HuH-7.5 (cell line): Measurements from ENCODE around the gene MBOAT7.
"Not testable (repeated sequence)": the region's sequence is repeated elsewhere in the genome, so short reads cannot be mapped to it uniquely, and the experiment has no call there.

Experiments used
- DNase-seq: peaks from one replicate; pipeline ENCODE4 v3.0.0; 2011; ENCODE audit warnings: low spot score

The MBOAT7 gene, protein sequence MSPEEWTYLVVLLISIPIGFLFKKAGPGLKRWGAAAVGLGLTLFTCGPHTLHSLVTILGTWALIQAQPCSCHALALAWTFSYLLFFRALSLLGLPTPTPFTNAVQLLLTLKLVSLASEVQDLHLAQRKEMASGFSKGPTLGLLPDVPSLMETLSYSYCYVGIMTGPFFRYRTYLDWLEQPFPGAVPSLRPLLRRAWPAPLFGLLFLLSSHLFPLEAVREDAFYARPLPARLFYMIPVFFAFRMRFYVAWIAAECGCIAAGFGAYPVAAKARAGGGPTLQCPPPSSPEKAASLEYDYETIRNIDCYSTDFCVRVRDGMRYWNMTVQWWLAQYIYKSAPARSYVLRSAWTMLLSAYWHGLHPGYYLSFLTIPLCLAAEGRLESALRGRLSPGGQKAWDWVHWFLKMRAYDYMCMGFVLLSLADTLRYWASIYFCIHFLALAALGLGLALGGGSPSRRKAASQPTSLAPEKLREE

DNA sequence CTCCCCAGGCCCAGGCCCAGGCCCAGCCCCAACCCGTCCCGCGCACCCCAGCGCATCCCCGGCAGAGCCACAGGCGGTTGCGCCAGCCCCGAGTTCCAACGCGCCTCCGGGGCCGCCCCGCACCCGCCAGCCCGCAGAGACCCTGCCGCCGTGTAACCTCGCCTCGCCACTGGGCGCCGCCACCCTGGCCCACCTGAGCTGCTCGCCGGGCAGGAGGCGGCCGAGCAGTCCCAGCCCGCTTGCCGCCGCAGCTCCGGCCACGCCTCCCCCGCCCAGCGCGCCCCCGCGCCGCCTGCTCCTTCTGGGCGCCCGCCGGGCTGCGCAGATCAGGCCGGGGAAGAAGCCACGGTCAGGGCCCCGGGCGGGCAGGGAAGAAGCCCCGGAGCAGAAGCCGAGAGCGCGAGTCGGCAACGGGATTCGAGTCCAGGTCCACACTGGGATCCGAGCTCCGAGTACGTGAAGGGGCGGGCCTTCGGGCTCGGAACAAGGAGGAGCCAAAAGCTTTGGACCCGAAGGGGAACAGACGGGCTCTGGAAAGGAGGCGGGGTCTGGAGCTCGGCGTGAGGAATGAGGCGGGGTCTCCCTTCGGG, at the start of gene MBOAT7:
Gene MBOAT7 (minus strand): TSS at position 436 of the 590 bp plus-strand sequence. CDS start 1,072 bp downstream, outside the sequence.
- DNase-seq: no peak

DNA sequence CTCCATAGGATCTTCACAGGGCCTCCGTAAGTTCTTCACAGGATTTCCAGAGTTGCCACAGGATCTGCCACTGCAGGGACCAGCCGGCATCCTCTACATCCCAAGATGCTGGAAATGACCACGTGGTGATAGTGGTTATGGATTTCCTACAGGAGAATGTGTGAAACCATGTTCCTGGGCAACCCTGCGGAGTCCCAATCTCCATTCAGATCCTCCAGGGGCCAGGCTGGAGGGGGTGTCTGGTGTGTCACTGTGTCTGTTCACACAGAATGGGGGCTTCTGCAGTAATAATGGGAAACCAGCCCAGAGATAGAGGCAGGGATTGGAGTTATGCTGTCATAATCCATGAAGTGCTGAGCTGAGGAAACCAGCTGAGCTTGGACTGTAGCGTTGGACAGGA, 44.6 kb upstream of the MBOAT7 start:
- DNase-seq: no peak

DNA sequence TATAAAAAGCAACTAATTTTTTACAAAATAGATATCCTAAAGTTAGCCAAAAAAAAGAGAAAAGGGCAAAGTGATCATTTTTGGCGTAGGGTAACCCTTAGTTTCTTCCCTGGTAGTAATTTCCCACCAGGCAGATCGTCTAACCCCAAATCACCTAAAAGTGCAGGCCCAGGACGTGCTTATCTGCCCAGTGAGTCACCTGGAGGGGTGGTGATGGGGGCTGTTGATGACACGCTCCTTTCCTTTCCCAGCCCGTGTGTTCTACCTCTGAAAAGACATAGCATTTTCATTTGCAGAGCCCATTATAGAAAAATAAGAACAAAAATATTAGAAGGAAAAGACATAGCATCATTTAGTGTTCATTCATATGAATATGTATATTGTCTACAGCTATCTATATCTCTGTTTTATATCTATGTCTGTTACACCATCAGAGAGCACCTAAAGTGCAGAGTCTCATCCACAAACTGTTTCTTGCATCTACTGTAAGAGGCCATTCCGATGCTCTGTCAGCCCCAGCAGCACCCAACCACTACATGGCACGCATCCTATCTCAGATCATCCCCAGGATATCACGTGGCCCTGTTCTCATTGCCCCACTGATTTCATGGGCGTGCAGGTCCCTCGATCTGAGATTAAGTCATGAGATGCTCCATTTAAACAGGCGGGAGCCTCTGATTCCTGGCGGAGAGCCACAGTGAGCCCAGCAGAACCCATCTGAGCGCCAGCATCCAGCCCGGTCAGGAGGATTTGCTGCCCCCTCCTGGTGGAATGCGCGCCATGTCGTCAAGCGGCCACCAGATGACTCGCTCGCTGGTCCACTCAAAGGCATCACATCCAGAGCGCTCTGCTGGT, 41.9 kb upstream of the MBOAT7 start:
- peak; percentile 81 for DNase-seq

DNA sequence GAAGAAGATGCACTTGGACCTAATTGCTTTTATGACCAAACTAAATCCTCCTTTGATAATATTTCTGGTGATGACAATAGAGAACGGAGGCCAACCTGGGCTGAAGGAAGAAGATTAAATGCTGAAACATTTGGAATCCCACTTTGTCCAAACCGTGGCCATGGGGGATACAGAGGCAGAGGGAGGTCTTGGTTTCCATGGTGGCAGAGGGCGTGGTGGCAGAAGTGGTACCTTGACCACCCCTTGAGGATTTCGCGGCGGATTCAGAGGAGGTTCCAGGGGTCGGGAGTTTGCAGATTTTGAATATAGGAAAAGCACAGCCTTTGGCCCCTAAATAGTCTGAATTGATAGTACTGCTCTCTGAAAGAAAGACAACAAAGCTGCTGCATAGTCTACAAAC, 40.7 kb upstream of the MBOAT7 start:
- no peak for DNase-seq

DNA sequence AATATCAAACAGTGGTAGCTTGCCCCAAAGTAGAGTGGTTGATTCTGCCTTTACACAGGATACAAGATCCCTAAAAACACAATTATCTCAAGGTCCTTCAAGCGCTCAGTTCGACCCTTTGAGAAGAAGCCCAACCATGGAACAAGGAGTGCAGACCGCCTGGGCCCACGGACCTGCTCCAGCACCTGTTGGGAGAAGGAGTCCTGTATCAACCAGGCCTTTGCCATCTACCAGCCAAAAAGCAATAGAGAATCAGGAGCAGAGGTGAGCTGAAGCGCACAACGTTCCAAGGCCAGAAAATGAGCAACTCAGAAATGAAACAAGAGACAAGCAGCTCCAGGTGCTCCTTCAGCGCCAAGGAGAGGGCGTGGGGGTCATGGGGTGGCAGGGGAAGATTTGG, 39.8 kb upstream of the MBOAT7 start:
- no peak for DNase-seq

DNA sequence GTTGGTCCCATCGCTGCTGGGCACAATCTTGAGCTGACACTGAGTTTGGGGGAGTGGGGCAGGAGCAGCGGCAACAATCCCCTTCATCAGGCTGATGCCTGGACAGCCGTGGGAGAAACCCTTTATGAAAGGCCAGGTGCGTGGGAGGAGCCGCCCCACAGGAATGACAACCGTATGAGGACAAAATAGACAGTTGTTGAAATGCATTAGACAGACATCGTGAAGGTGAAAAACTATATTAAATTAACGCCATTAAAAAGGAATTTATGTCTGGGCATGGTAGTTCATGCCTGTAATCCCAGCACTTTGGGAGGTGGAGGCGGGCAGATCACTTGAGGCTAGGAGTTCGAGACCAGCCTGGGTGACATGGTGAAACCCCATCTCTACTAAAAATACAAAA, 35.2 kb upstream of the MBOAT7 start:
- not testable (repeated sequence) for DNase-seq

DNA sequence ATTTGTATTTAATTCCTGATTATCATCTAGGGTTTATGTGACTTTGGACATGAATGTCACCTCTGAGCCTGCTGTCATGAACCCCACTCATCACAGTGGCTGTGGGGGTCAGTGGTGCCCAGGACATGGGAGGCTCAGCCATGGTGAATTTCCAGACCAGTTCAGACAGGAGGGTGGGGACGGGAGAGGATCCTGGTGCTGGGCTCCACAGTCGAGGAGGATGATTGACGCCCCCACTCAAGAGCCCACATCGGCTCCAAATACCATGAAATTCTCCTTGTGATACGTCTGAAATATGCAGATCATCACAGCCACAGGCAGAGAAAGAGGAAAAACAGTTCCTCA, 34.5 kb upstream of the MBOAT7 start:
- DNase-seq: not testable (repeated sequence)

DNA sequence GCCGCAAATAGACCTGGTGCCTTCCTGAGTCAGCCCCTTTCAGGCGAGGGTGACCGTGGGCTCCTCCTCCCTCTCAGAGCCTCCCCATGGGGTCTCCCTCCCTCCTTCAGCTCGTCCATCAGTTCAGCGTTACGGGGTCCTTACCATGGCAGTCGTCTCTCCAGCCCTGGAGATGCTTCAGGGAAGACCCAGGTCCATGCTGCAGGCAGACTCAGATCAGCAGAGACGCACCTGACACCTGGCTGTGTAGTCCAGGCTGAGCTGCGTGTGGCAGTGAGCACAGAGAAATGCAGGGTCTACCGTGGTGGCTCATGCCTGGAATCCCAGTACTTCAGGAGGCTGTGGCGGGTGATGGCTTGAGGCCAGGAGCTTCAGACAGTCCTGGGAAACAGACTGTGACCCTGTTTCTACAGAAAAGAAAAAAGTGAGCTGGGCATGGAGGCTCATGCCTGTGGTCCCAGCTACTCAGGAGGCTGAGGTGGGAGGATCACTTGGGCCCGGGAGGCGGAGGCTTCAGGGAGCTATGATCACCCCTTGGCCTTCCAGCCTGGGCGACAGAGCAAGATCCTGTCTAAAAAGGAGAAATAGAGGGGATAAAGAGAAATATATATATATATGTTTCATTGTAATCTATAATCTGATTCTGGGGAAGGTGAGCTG, 34.0 kb upstream of the MBOAT7 start:
- DNase-seq: not testable (repeated sequence)

DNA sequence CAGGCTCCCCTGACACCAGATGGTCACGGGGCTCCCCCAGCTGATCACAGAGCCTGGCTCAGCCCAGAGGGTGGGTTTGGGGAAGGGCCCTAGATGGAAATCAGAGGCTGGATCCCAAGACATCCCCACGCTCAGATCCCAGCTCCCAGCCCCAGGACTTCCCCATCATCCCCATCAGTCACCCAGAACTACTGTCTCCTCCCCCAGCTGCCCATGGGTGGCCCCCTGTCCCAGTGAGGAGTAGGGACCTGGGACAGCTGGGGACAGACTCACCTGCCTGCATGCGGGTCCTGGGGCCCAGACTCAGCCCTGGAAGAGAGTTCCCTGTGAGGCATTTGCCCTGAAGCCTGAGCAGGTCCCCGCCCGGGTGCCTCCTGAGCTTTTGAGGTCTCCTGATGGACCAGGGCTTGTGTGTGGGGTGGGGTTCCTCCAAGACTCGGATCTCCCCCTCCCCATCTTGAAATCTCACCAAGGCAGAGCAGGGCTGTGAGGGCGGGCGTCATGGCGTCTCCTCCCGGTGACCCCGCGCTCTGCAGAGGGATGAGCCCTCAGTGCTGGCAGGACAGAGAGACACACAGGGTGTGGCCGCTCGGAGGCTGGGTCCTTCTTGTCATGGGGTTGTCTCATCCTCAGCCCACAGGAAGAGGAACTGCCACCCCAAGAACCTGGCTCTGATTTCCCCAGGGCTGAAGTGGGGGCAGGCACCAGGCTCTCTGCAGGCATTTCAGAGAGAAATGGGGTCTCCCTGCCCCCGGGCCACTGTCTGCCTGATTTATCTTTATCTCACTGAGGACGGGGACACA, 33.3 kb upstream of the MBOAT7 start, which contains the start of gene LILRB3:
Gene LILRB3 (minus strand): TSS at position 534 of the 803 bp plus-strand sequence. CDS start 31 bp downstream, at position 503.
- not testable (repeated sequence) for DNase-seq

DNA sequence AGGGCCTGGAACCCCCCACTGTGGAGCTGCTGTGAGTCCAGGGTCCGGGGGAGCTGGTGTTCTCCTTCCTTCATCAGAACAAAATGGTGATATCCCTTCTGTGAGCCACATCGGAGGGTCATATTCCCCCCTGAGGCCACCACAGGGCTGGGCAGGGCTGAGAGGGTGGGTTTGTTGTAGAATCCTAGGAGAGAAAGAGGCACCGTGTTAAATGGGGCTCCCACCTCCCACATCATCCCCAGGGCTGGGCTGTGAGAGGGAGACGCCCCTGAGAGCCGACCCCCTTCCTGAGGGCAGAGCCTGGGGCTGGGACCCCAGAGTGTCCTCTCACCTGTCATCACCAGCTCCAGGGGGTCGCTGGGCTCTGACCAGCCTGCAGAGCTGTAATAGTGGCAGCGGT, 32.6 kb upstream of the MBOAT7 start:
- not testable (repeated sequence) for DNase-seq

DNA sequence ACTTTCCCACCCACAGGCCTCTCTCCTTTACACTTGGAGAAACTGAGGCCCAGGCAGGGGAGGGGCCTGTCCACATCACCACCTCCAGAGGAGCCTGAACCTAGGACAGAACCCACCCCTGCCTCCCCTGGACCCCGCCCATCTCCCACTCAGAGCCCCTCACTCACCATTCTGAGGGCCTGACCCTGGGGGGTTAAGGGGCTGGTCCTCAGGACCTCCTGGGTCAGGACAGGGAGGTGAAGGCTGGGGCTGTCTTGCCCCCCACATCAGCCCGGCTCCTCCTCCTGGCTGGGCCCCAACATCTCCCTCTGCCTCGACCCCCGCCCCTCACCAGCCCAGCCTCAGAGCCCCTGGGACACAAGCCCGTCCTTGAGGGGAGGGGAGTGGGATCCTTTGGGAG, 30.3 kb upstream of the MBOAT7 start:
- not testable (repeated sequence) for DNase-seq

DNA sequence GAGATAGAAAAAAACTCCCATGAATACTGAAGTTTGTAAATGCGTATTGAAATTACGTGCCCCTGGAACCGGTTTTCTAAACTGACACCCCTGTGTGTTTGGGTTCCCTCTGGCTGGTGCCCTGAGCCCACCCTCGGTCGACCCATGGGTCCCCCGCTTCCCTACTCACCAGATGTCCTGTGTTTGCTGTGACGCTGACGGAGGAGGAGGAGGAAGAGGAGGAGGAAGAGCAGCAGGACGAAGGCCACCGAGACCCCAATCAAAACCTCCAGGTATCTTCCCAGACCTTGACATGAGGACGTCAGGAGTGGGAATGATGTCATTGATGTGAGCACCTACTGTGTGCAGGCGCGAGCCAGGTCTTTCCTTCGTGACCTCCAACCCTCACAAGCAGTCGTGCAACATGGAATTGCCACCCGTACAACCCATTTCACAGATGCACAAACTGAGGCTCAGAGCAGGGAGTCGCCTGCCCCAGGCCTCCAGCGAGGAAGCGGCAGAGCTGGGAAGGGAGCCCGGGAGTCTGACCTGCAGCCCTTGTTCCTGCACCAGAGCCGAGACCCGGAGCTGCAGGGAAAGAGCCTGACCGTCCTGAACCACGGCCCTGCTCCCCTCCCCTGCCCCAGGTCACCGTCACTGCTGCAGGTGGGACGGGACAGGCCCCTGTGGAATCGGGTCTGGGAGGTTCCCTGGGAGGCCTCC, 29.7 kb upstream of the MBOAT7 start:
- DNase-seq: no peak

DNA sequence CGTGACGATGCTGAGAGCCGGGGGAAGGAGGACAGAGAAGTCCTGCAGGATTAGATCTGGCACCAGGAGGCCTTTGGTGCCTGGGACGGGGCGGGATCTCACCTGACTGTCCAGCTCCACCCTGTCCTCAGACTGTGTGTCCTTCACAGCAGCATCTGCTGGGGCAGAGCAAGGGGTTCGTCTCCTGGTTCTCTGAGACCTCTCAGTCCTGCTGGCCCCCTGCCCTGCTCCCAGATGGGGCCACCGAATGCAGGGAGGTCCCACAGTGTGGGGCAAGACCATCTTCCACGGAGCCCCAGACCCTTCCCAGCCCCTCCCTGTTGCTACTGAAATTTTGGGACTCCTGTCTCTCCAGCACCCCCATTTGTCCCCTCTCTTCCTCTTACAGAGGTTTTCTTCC, 28.9 kb upstream of the MBOAT7 start:
- DNase-seq: no peak

DNA sequence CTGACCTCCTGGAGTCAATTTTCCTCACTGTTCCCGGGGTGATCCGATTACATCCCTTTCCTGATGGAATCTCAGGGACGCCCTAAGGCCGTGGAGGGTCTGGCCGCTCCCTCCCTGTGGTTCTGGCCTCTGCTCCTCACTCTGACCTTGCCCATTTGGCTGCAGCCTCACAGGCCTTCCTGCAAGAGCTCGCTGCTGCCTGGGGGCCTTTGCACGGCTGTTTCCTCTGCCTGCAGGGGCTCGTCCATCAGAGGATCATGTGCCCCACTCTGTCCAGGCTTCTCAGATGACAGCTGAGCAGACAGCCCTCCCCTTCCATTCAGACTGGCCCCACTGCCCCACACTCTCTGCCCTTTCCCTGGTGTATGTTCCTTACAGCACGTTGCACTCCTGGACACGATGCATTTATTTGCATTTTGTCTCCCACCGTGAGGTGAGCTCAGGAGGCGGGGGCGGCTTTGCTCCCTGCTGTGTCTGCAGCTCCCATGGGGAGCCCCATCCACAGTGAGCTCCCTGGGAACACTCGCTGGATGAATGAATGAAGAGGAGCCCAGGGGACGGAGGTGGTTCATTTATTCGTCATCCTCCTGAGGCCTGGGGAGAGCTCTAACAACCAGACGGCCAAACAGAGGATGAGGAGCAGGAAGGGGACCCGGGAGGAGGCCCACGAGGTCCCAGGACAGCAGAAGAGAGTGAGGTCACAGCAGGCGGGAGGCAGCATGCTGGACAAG, 28.3 kb upstream of the MBOAT7 start:
- DNase-seq: not testable (repeated sequence)

DNA sequence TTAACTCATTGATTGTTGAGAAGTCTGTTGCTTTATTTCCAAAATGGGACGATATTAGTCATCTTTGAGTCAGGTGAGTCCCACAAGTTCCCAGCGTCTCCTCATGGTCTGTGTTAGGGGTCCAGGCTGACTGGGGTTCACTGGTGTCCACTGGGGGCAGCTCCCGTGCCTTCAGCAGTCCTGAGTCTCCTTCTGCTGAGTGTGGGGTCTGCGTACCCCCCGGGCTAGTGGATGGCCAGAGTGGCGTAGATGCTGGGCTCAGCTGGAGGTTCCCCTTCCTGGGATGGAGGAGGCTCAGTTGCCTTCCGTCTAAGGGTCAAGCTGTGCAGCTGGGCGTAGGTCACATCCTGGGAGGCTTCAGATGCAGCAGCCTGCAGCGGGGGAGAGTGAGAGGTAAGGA, 27.5 kb upstream of the MBOAT7 start:
- no peak for DNase-seq

DNA sequence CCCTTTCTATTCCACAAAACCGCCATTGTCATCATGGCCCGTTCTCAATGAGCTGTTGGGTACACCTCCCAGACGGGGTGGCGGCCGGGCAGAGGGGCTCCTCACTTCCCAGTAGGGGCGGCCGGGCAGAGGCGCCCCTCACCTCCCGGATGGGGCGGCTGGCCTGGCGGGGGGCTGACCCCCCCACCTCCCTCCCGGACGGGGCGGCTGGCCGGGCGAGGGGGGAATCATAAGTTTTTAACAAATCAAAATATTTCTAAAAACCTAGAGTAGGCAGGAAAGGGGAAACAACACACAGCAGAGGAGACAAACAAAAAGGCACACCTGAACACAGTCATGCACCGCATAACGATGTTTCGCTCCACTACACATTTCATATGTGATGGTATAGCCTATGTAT, 25.4 kb upstream of the MBOAT7 start:
- DNase-seq: not testable (repeated sequence)

DNA sequence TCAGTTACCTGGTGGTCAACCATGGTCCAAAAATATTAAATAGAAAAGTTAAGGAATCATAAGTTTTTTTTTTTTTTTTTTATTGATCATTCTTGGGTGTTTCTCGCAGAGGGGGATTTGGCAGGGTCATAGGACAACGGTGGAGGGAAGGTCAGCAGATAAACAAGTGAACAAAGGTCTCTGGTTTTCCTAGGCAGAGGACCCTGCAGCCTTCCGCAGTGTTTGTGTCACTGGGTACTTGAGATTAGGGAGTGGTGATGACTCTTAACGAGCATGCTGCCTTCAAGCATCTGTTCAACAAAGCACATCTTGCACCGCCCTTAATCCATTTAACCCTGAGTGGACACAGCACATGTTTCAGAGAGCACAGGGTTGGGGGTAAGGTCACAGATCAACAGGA, 24.8 kb upstream of the MBOAT7 start:
- DNase-seq: not testable (repeated sequence)

DNA sequence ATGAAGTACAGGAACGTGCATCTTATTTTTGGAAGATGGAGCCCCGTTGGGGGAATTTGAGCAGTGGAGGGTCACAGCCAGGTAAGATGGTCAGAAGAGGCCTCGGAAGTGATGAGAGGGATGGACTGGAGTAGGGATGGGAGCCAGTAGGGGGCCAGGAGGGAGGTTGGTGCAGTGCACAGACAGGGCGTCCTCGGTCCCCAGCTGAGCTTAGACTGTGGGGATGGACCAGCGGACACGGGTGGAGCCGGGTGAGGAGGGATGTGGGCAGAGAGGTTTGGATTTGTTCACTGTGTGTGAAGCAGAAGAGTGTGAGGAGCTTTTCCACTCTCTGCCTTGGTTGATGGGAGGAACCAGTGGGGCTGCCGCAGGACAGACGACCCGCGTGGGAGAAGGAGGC, 21.9 kb upstream of the MBOAT7 start:
- DNase-seq: no peak

DNA sequence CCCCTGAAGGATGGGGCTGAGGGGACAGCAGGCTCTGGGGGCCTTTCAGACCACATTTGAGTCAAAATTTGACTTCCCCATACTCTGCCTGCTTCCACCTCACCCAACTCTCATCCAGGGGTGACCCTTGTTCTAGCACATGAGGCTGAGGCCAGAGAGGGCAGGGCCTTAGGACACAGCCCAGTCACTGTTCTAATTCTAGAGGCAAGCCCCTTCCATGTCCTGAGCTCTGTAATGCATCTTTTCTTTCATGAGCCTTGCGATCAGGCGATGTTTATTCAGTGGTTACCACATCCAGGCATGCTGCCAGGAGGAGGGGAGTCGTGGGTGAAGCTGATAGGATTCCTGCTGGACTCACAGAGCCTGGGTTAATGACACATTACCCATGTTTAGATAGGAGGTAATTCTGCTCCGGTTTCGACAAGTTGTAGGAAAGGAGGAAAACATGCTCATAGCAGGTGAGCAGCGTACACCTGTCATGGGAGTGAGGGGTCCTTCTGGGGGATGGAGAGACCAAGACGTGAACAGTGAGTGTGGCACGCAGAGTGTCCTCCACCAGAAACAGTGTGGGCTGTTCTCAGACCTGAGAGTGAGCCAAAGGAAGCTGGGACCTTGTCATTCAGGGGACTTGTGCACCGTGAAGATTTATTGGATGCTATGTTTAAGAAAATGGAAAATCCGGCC, 20.6 kb upstream of the MBOAT7 start:
- DNase-seq: peak; percentile 88
